KG1 (cell line): ENCODE data around the gene CMTM8.

ENCODE experiments used
- DNase-seq: peaks from one replicate; lab custom pipeline; 2025; lab: John Stamatoyannopoulos, UW

Gene CMTM8

GRCh38 chr3:32229565-32229964 is 8.9 kb upstream of the CMTM8 start:
- DNase-seq = no peak

GRCh38 chr3:32236377-32236776 is 2.1 kb upstream of the CMTM8 start:
- DNase-seq = no peak

DNA sequence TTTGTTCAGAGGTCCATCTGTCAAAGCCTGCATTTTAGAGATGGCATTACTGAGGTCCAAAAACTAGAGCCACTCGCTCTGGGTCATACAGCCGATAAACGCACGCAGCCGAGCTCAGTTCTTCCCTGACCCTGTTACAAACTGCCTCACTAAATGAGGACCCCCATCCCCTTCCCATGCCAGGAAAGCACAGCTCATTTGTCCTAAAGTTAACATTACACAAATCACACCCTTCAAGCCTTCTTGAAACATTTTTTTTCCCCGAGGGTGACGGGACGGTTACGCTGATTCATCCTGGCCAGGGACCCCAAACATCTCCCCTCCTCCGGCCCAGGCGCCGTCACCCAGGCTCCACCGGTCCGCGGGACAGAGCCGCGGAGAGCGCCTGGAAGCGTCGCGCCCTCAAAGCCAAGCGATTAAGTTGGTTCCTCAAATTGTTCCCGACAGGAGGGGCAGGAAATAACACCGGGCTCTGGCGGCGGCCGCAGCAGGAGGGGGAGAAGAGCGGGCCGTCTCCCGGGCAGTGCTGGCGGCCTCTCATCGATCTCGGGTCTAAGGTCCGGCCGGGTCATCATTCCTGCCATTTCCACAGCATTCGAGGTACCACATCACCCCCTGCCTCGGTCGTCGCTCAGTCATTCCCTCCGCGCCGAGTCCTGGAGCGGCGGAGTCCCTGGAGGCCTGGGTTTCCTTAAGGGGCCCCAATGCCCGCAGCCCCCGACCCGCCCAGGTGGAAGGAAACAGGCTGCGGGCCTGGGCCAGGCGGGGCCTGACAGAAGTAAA is 619 bp upstream of the CMTM8 start:
- DNase-seq = no peak

GRCh38 chr3:32239307-32240158 is 1.1 kb downstream of the CMTM8 start:
- DNase-seq = no peak

- DNase-seq = peak; percentile 10
Measured at GRCh38 chr3:32240159-32240545, 1.7 kb downstream of the CMTM8 start.

DNA sequence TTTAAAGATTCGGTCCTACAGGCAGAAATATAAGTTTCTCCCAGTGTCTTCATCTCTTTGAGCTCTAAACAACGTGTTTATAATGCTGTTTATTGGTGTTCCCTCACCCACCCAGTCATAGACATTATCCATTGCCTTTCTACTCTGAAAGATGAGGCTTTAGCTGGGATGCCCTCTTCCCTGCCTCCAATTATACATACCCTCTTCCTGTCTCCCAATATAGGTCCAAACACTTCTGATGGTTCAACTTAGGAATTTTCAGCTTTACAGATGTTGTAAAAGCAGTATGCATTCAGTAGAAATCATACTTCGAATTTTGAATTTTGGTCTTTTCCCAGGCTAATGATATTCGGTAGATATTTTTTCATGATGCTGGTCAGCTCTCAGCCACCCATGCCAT is 2.6 kb downstream of the CMTM8 start:
- no peak for DNase-seq

GRCh38 chr3:32243519-32243918 is 5.0 kb downstream of the CMTM8 start:
- no peak for DNase-seq

DNA sequence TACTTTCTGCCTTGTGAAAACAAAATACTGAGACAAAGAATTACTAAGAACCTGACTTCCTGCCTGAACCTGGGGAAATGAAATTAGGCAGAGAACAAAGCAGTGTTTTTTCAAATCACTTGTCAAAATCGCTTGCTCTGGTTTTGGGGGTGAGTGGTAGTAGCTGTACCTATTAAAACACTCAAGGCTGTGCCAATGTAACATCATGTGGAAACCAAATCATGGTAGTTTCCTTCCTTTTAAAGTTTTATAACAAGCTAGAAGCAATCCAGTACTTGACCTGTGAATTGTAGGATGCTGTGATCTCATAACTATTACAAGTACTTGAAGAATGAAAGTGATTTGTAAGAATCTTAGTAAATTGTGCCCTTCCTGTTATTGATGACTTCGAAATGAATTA is 6.7 kb downstream of the CMTM8 start:
- no peak for DNase-seq

GRCh38 chr3:32246079-32246675 is 7.7 kb downstream of the CMTM8 start:
- no peak for DNase-seq

DNA sequence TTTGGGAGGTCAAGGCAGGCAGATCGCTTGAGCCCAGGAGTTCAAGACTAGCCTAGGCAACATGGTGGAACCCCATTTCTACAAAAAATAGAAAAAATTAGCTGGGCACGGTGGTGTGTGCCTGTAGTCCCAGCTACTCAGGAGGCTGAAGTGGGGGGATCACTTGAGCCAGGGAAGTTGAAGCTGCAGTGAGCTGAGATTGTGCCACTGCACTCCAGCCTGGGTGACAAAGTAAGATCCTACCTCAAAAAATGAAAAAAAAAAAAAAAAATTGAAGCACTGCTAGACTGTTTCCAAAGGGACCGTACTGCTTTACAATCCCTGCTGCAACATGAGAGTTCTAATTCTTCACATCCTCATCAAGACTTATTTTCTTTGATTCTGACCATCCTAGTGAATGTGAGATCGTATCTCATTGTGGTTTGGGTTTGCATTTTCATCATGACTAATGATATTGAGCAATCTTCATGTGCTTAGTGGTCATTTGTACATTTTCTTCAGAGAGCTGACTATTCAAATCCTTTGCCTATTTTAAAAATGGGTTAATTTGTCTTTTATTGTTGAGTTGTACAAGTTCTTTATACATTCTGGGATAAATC is 10.8 kb downstream of the CMTM8 start:
- DNase-seq = no peak

GRCh38 chr3:32254268-32254667 is 15.8 kb downstream of the CMTM8 start:
- no peak for DNase-seq

DNA sequence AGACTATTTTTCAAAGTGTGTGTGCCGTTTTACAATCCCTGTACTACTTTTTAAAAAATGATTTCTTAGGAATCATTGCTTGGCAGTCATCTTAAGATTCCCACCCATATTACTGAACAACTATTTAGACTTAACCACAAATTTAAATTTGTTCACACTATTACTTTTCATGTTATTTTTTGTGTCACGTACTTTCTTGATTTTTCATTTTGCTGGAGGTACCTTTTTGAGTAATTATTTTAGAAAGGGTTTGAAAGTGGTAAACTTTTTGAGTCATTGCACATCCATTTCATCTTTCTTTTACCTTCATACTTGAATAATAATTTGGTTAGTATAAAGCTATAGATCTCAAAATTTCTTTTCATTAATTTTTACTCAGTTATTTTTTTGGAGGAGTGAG is 16.9 kb downstream of the CMTM8 start:
- DNase-seq = no peak

DNA sequence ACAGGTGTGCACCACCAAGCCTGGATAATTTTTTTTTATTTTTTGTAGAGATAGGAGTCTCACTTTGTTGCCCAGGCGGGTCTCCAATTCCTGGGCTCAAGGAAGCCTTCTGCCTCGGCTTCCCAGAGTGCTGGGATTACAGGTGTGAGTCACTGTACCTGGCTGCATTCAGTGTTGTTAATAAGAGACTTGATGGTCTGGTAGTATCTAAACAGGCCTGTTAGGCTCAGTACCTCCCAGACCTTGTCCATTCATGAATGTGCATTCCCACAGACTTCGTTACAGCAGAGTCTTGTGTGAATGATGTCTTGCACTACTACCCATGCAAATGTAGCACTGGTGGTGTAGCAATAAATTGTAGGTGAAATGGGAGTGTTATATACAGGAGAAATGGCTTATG is 17.7 kb downstream of the CMTM8 start:
- DNase-seq = no peak

GRCh38 chr3:32257042-32257441 is 18.6 kb downstream of the CMTM8 start:
- no peak for DNase-seq

DNA sequence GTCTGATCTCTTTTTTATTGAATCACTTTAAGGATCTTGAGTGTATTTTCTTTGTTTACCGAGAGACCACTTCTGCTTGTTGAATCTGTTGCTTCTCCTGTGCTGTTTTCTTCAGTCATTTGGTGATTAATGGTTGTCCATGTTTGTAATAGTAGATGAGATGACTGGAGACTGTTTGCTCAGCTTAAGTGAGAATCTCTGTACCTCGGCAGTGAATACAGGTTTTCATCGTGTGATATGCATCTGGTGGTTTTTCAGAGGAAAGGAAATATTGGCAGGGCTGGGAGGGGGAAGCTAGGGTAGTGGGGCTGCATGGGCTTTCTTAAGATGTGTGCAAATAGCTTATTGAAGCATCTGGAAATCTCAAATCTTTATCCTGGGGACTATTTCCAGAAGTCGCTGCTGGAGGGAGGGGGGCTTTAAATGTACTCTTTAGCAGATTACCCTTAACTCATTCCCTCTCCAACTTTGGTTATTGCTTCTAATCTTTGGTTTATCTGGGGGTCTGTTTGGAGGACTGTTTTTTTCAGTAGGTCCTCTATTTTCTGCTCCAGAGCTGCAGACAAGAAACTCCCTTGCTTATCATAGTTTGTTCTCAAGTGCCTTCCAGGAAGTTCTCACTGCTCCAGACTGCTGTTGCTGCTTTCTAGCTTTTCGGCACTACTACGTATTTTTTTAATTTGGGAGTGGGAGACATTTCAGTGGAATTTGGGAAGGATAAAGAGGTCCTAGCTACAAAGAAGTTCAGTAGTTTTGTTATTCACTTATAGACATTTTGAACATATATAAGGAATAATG is 19.4 kb downstream of the CMTM8 start:
- DNase-seq = no peak

- DNase-seq = no peak
Measured at GRCh38 chr3:32258869-32259268, 20.4 kb downstream of the CMTM8 start.

- no peak for DNase-seq
Measured at GRCh38 chr3:32261545-32261944, 23.1 kb downstream of the CMTM8 start.

- DNase-seq = no peak
Measured at GRCh38 chr3:32262201-32262600, 23.7 kb downstream of the CMTM8 start.

DNA sequence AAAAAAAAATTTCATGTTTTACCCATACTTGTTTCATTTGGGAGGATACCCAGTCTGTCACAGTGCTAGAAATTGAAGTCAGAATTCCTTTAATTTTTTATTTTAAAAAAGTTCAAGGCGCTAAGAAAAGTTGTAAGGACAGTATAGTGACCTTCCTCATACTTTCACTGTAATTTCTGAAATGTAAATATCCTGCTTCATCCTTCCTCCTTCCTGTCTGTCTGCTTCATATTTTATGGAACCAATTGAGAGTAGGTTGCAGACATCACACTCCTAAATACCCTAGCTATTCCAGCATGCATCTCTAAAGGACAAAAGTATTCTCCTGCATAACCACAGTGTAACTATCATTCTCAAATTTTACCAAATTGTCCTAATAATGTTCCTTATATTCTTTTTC is 35.8 kb downstream of the CMTM8 start:
- no peak for DNase-seq

DNA sequence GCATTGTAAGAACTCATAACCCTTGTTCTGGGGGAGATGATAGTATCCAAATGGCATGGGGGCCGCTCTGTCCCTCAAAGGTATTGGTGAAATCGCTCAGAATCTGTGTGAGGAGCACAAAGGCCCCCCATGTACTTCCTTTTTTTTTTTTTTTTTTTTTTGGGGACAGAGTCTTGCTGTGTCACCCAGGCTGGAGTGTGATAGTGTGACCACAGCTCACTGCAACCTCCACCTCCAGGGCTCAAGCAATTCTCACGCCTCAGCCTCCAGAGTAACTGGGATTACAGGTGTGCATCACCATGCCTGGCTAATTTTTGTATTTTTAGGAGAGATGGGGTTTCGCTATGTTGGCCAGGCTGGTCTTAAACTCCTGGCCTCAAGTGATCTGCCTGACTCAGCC is 37.0 kb downstream of the CMTM8 start:
- DNase-seq = no peak

- DNase-seq = no peak
Measured at GRCh38 chr3:32276279-32276841, 37.9 kb downstream of the CMTM8 start.
